DND-41 (cell line): ENCODE data around the gene KLHL1.

Experiments used
- CTCF ChIP-seq: IDR thresholded peaks from 2 replicates; pipeline ENCODE4 v1.5.1; 2012; ENCODE audit warnings: borderline replicate concordance, low read length, moderate library complexity, mild to moderate bottlenecking; ENCODE audit not compliant: poor library complexity, severe bottlenecking; ENCODE audit errors: extremely low read depth
- EZH2 ChIP-seq: IDR thresholded peaks from 3 replicates; pipeline ENCODE4 v1.6.1; 2012; ENCODE audit warnings: borderline replicate concordance, low read depth, mild to moderate bottlenecking, moderate library complexity, low read length, inconsistent platforms; ENCODE audit not compliant: severe bottlenecking

- TF ChIP-seq CTCF (no peak), EZH2 (no peak)
Observed at GRCh38 chr13:69975496-69975895, 132.8 kb downstream of the KLHL1 start.
